Neural cell (in vitro differentiated cells): ENCODE data around the gene SEC61B. TPM values are rescaled to one million over a fixed set of nuclear protein-coding genes. Genes with fewer than 3 reads are reported as not detected.

ENCODE experiments used
- H2AFZ ChIP-seq: fragments of 200-600, 300-800 bp; sonication (generic), shearing (Covaris generic); 2 replicates; pipeline ENCODE4 v1.6.0; 2014; ENCODE audit warnings: low read depth, mild to moderate bottlenecking, antibody characterized with exemption, low read length, moderate library complexity
- H3F3A ChIP-seq: fragments of 200-600 bp; shearing (Covaris generic); 2 replicates; pipeline ENCODE4 v1.6.1; 2016; ENCODE audit warnings: mild to moderate bottlenecking, moderate library complexity, mixed read lengths, antibody characterized with exemption, low read length; ENCODE audit not compliant: insufficient read depth, poor library complexity, severe bottlenecking
- H3K27ac ChIP-seq: fragments of 200-600, 300-800 bp; sonication (generic), shearing (Covaris generic); 2 replicates; pipeline ENCODE4 v1.5.1; 2014; ENCODE audit warnings: mild to moderate bottlenecking, low read length, moderate library complexity
- H3K27me3 ChIP-seq: fragments of 300-800, 200-600 bp; sonication (generic), shearing (Covaris generic); 2 replicates; pipeline ENCODE4 v1.6.0; 2014; ENCODE audit warnings: mild to moderate bottlenecking, low read depth, low read length, moderate library complexity; ENCODE audit not compliant: insufficient read depth
- H3K36me3 ChIP-seq: fragments of 300-800, 200-600 bp; sonication (generic), shearing (Covaris generic); 2 replicates; pipeline ENCODE4 v1.5.1; 2014; ENCODE audit warnings: mild to moderate bottlenecking, antibody characterized with exemption, low read length, moderate library complexity; ENCODE audit not compliant: insufficient read depth
- H3K4me2 ChIP-seq: fragments of 300-800, 200-600 bp; sonication (generic), shearing (Covaris generic); 2 replicates; pipeline ENCODE4 v1.6.0; 2014; ENCODE audit warnings: mild to moderate bottlenecking, low read length
- H3K4me3 ChIP-seq: fragments of 300-800, 200-600 bp; sonication (generic), shearing (Covaris generic); 2 replicates; pipeline ENCODE4 v1.5.1; 2014; ENCODE audit warnings: mild to moderate bottlenecking, low read length, moderate library complexity
- H3K79me2 ChIP-seq: fragments of 200-600 bp; shearing (Covaris generic); replicated peaks from 2 replicates; pipeline ENCODE4 v1.6.0; 2014; ENCODE audit warnings: mild to moderate bottlenecking, low read length, moderate library complexity; ENCODE audit not compliant: insufficient read depth
- H3K9ac ChIP-seq: fragments of 300-800, 200-600 bp; sonication (generic), shearing (Covaris generic); 2 replicates; pipeline ENCODE4 v1.6.1; 2016; ENCODE audit warnings: mild to moderate bottlenecking, low read length, mixed read lengths
- H3K9me2 ChIP-seq: fragments of 200-600 bp; shearing (Covaris generic); 2 replicates; pipeline ENCODE4 v1.6.1; 2016; ENCODE audit warnings: mild to moderate bottlenecking, low read length, mixed read lengths; ENCODE audit not compliant: insufficient read depth
- H3K9me3 ChIP-seq: fragments of 200-600, 300-800 bp; sonication (generic), shearing (Covaris generic); 2 replicates; pipeline ENCODE4 v1.6.1; 2016; ENCODE audit warnings: mild to moderate bottlenecking, mixed run types, low read length, moderate library complexity, mixed read lengths
- H4K20me1 ChIP-seq: fragments of 200-600 bp; shearing (Covaris generic); 2 replicates; pipeline ENCODE4 v1.6.1; 2016; ENCODE audit warnings: mild to moderate bottlenecking, mixed run types; ENCODE audit not compliant: insufficient read depth
- CTCF ChIP-seq: fragments of 450-650 bp; IDR thresholded peaks from 2 replicates; pipeline ENCODE4 v1.5.1; 2014; ENCODE audit warnings: antibody characterized with exemption, mild to moderate bottlenecking, moderate library complexity; ENCODE audit not compliant: poor library complexity, severe bottlenecking
- EP300 ChIP-seq: fragments of 450-650 bp; conservative IDR thresholded peaks from 2 replicates; pipeline ENCODE4 v1.6.1; 2014; ENCODE audit warnings: antibody characterized with exemption, mild to moderate bottlenecking, moderate library complexity; ENCODE audit not compliant: poor library complexity, severe bottlenecking
- EZH2 ChIP-seq: fragments of 200-600, 300-800 bp; shearing (Covaris generic), sonication (generic); IDR thresholded peaks from 2 replicates; pipeline ENCODE4 v1.6.1; 2014; ENCODE audit warnings: antibody characterized with exemption, low read length, borderline replicate concordance, mild to moderate bottlenecking; ENCODE audit not compliant: insufficient read depth, poor library complexity, severe bottlenecking
- MXI1 ChIP-seq: fragments of 450-650 bp; conservative IDR thresholded peaks from 2 replicates; pipeline ENCODE4 v1.6.1; 2014; ENCODE audit warnings: antibody characterized with exemption, mild to moderate bottlenecking; ENCODE audit not compliant: poor library complexity, severe bottlenecking
- POLR2AphosphoS5 ChIP-seq: IDR thresholded peaks from 2 replicates; pipeline ENCODE4 v1.6.1; 2012
- RAD21 ChIP-seq: fragments of 450-650 bp; conservative IDR thresholded peaks from 2 replicates; pipeline ENCODE4 v1.6.1; 2014; ENCODE audit warnings: antibody characterized with exemption, mild to moderate bottlenecking, moderate library complexity
- REST ChIP-seq: IDR thresholded peaks from 2 replicates; pipeline ENCODE4 v1.6.1; 2012; ENCODE audit warnings: borderline replicate concordance
- SMC3 ChIP-seq: fragments of 450-650 bp; conservative IDR thresholded peaks from 2 replicates; pipeline ENCODE4 v1.6.1; 2014; ENCODE audit warnings: antibody characterized with exemption, mild to moderate bottlenecking, moderate library complexity; ENCODE audit not compliant: poor library complexity
- TAF1 ChIP-seq: IDR thresholded peaks from 2 replicates; pipeline ENCODE4 v1.6.1; 2012; ENCODE audit warnings: low read depth
- polyA plus RNA-seq: library from polyadenylated mRNA; depleted of rRNA; stranded (reverse); fragments of >200 nt; gene quantifications from 2 replicates; pipeline ENCODE4 v1.2.3, GENCODE V29; 2014

SEC61B gene
- polyA plus RNA-seq, 1 donor from 2014 or later: 203 TPM

- no peak overlapping the region for H2AFZ ChIP-seq
Measured at GRCh38 chr9:99185934-99186333, 36.1 kb upstream of the SEC61B start.

GRCh38 chr9:99187311-99187710, 34.8 kb upstream of the SEC61B start:
- Histone ChIP-seq H2AFZ (no peak overlapping the region), H3F3A (no peaks in the 10 kb centered on the region), H4K20me1 (no peaks in the 10 kb centered on the region), H3K4me3 (no peak overlapping the region), H3K27me3 (no peaks in the 10 kb centered on the region), H3K4me2 (no peak overlapping the region), H3K9me2 (no peaks in the 10 kb centered on the region), H3K79me2 (no peaks in the 10 kb centered on the region), H3K9me3 (no peaks in the 10 kb centered on the region), H3K36me3 (no peaks in the 10 kb centered on the region), H3K9ac (no peak overlapping the region), H3K27ac (no peak overlapping the region)
- TF ChIP-seq EP300 (no peak), SMC3 (no peak)

More at GRCh38 chr9:99185934-99186333, 36.1 kb upstream of the SEC61B start:
- Histone ChIP-seq H4K20me1 (no peaks in the 10 kb centered on the region), H3K9ac (no peak overlapping the region), H3K9me3 (no peaks in the 10 kb centered on the region), H3K79me2 (no peaks in the 10 kb centered on the region), H3K36me3 (no peaks in the 10 kb centered on the region), H3F3A (no peaks in the 10 kb centered on the region), H3K9me2 (no peaks in the 10 kb centered on the region), H3K27ac (no peak overlapping the region), H3K4me3 (no peak overlapping the region), H3K27me3 (no peaks in the 10 kb centered on the region), H3K4me2 (no peak overlapping the region)
- no peak for TF ChIP-seq POLR2AphosphoS5
- no peak for TF ChIP-seq REST
- no peak for TF ChIP-seq RAD21
- TF ChIP-seq TAF1: no peak
- TF ChIP-seq SMC3: no peak
- TF ChIP-seq EP300: no peak
- no peak for TF ChIP-seq CTCF
- no peak for TF ChIP-seq EZH2
- no peak for TF ChIP-seq MXI1

- H3K9me2 ChIP-seq: no peaks in the 10 kb centered on the region
- no peaks in the 10 kb centered on the region for H4K20me1 ChIP-seq
- H2AFZ ChIP-seq: no peak overlapping the region
- no peaks in the 10 kb centered on the region for H3K9me3 ChIP-seq
- TF ChIP-seq RAD21: no peak
- no peak for TF ChIP-seq EZH2
- no peak for TF ChIP-seq MXI1
- TF ChIP-seq TAF1: no peak
- TF ChIP-seq REST: no peak
- TF ChIP-seq POLR2AphosphoS5: no peak
- no peak for TF ChIP-seq CTCF
- TF ChIP-seq EP300: no peak
- TF ChIP-seq SMC3: no peak
- no peak overlapping the region for H3K4me3 ChIP-seq
- H3K9ac ChIP-seq: no peak overlapping the region
- H3K36me3 ChIP-seq: no peaks in the 10 kb centered on the region
- H3F3A ChIP-seq: no peaks in the 10 kb centered on the region
- no peak overlapping the region for H3K4me2 ChIP-seq
- H3K27me3 ChIP-seq: no peaks in the 10 kb centered on the region
- no peak overlapping the region for H3K27ac ChIP-seq
- no peaks in the 10 kb centered on the region for H3K79me2 ChIP-seq
Measured at GRCh38 chr9:99189186-99189585, 32.9 kb upstream of the SEC61B start.
